ENCODE data around the gene IPO13. TPM values are rescaled to one million over a fixed set of nuclear protein-coding genes. Genes with fewer than 3 reads are reported as not detected.

Gene IPO13
- total and polyA plus RNA-seq, 2 donors (not counting 1 experiment from before 2014, with no cell fraction given), result 12.8 to 18.5 TPM

DNA sequence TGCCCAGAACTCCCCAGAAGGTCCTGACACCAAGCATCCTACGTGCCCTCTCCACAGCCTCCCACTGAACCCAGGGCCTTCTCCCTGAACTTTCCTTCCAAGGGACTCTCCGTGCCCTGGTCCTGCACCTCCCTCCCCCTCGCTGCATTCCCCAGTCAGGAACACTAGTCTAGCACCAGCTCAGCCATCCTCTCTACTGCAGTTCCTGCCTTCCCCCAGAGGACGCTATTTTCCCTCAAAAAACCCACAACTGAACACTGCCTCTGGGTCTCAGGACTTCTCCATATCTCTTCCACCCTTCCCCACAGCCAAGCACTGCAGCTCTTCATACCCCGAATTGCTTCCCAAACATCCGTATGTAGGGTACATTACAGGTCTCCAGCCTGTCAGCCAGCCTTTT is 25.7 kb upstream of the IPO13 start:
- Histone ChIP-seq H3K9ac (ENCODE audit: insufficient read depth, low read length) (no peak overlapping the region), H3K4me2 (ENCODE audit: extremely low read depth, insufficient read depth, low read length) (no peak overlapping the region), H3K79me2 (ENCODE audit: control insufficient read depth, insufficient read depth, low read length) (no peaks in the 10 kb centered on the region), H3K36me3 (ENCODE audit: control insufficient read depth, insufficient read depth, low read length) (peaks cover 2% of the 10 kb centered on the region), H4K20me1 (ENCODE audit: control insufficient read depth, extremely low read depth, insufficient read depth, low read length) (no peaks in the 10 kb centered on the region), H3K9me3 (ENCODE audit: control insufficient read depth, insufficient read depth, low read depth, low read length) (no peaks in the 10 kb centered on the region), H3K27me3 (ENCODE audit: control insufficient read depth, insufficient read depth, low read length) (no peaks in the 10 kb centered on the region), H3K27ac (ENCODE audit: insufficient read depth, low read length) (no peak overlapping the region), H3K4me1 (ENCODE audit: control insufficient read depth, extremely low read depth, insufficient read depth, low read length) (no peaks in the 10 kb centered on the region), H2AFZ (ENCODE audit: low read length) (no peak overlapping the region), H3K4me3 (replicated peaks in 1 of 4; ENCODE audit: control extremely low read depth in 1 of 4, insufficient read depth in 1 of 4, low read depth in 3 of 4, low read length in 4 of 4) (no peak overlapping the region)
- TF ChIP-seq EZH2 (IDR thresholded peaks at IDR 0.05; ENCODE audit: low read length, missing control alignments), result no peak
- TF ChIP-seq, protein P1, sequence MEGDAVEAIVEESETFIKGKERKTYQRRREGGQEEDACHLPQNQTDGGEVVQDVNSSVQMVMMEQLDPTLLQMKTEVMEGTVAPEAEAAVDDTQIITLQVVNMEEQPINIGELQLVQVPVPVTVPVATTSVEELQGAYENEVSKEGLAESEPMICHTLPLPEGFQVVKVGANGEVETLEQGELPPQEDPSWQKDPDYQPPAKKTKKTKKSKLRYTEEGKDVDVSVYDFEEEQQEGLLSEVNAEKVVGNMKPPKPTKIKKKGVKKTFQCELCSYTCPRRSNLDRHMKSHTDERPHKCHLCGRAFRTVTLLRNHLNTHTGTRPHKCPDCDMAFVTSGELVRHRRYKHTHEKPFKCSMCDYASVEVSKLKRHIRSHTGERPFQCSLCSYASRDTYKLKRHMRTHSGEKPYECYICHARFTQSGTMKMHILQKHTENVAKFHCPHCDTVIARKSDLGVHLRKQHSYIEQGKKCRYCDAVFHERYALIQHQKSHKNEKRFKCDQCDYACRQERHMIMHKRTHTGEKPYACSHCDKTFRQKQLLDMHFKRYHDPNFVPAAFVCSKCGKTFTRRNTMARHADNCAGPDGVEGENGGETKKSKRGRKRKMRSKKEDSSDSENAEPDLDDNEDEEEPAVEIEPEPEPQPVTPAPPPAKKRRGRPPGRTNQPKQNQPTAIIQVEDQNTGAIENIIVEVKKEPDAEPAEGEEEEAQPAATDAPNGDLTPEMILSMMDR (conservative IDR thresholded peaks at IDR 0.05 in 1 of 2, IDR thresholded peaks at IDR 0.05 in 1 of 2; ENCODE audit: low read depth in 1 of 2, low read length in 2 of 2), result no peak
- no peak for DNase-seq (ENCODE audit: low read depth in 2 of 2)

- no peak overlapping the region for H3K27ac ChIP-seq (ENCODE audit: insufficient read depth, low read length)
- peak in 1 of 2 donors; percentile 51 for DNase-seq (ENCODE audit: low read depth in 2 of 2)
- no peak overlapping the region for H3K4me3 ChIP-seq (replicated peaks in 1 of 4; ENCODE audit: control extremely low read depth in 1 of 4, insufficient read depth in 1 of 4, low read depth in 3 of 4, low read length in 4 of 4)
- H3K4me2 ChIP-seq (ENCODE audit: extremely low read depth, insufficient read depth, low read length), result no peak overlapping the region
- H3K9me3 ChIP-seq (ENCODE audit: control insufficient read depth, insufficient read depth, low read depth, low read length), result no peaks in the 10 kb centered on the region
- no peaks in the 10 kb centered on the region for H4K20me1 ChIP-seq (ENCODE audit: control insufficient read depth, extremely low read depth, insufficient read depth, low read length)
- H3K79me2 ChIP-seq (ENCODE audit: control insufficient read depth, insufficient read depth, low read length), result no peaks in the 10 kb centered on the region
- no peak for TF ChIP-seq EZH2 (IDR thresholded peaks at IDR 0.05; ENCODE audit: low read length, missing control alignments)
- TF ChIP-seq, protein P1 (conservative IDR thresholded peaks at IDR 0.05 in 1 of 2, IDR thresholded peaks at IDR 0.05 in 1 of 2; ENCODE audit: low read depth in 1 of 2, low read length in 2 of 2), result no peak
- H3K4me1 ChIP-seq (ENCODE audit: control insufficient read depth, extremely low read depth, insufficient read depth, low read length), result no peaks in the 10 kb centered on the region
- no peak overlapping the region for H2AFZ ChIP-seq (ENCODE audit: low read length)
- peaks cover 2% of the 10 kb centered on the region for H3K36me3 ChIP-seq (ENCODE audit: control insufficient read depth, insufficient read depth, low read length)
- no peaks in the 10 kb centered on the region for H3K27me3 ChIP-seq (ENCODE audit: control insufficient read depth, insufficient read depth, low read length)
- no peak overlapping the region for H3K9ac ChIP-seq (ENCODE audit: insufficient read depth, low read length)
Measured at GRCh38 chr1:43924516-43924915, 22.2 kb upstream of the IPO13 start.

GRCh38 chr1:43925846-43926245 is 20.9 kb upstream of the IPO13 start:
- H3K36me3 ChIP-seq (ENCODE audit: control insufficient read depth, insufficient read depth, low read length), result peaks cover 2% of the 10 kb centered on the region
- H3K9me3 ChIP-seq (ENCODE audit: control insufficient read depth, insufficient read depth, low read depth, low read length), result no peaks in the 10 kb centered on the region
- no peak overlapping the region for H3K4me2 ChIP-seq (ENCODE audit: extremely low read depth, insufficient read depth, low read length)
- no peaks in the 10 kb centered on the region for H3K79me2 ChIP-seq (ENCODE audit: control insufficient read depth, insufficient read depth, low read length)
- no peaks in the 10 kb centered on the region for H3K27me3 ChIP-seq (ENCODE audit: control insufficient read depth, insufficient read depth, low read length)
- H3K4me1 ChIP-seq (ENCODE audit: control insufficient read depth, extremely low read depth, insufficient read depth, low read length), result no peaks in the 10 kb centered on the region
- TF ChIP-seq EZH2 (IDR thresholded peaks at IDR 0.05; ENCODE audit: low read length, missing control alignments), result no peak
- TF ChIP-seq, protein P1 (conservative IDR thresholded peaks at IDR 0.05 in 1 of 2, IDR thresholded peaks at IDR 0.05 in 1 of 2; ENCODE audit: low read depth in 1 of 2, low read length in 2 of 2), result no peak
- peak in 1 of 2 donors; percentile 40 for DNase-seq (ENCODE audit: low read depth in 2 of 2)
- H3K27ac ChIP-seq (ENCODE audit: insufficient read depth, low read length), result no peak overlapping the region
- H3K4me3 ChIP-seq (replicated peaks in 1 of 4; ENCODE audit: control extremely low read depth in 1 of 4, insufficient read depth in 1 of 4, low read depth in 3 of 4, low read length in 4 of 4), result no peak overlapping the region
- H3K9ac ChIP-seq (ENCODE audit: insufficient read depth, low read length), result no peak overlapping the region
- H4K20me1 ChIP-seq (ENCODE audit: control insufficient read depth, extremely low read depth, insufficient read depth, low read length), result no peaks in the 10 kb centered on the region
- no peak overlapping the region for H2AFZ ChIP-seq (ENCODE audit: low read length)
